Adrenal gland (tissue), 5 donors: Measurements from ENCODE around the gene CNKSR3.

Experiments used
- POLR2A ChIP-seq, 2 donors: fragments of 450-650 bp; IDR thresholded peaks; one replicate each; pipeline ENCODE4 v1.6.1; 2017; ENCODE audit warnings: antibody characterized with exemption in 2 of 2, mild to moderate bottlenecking in 2 of 2, moderate library complexity in 1 of 2
- TF ChIP-seq, protein P1 (sequence below), 6 experiments: fragments of 450-650 bp in 4 of 6; fragments of 200-600 bp in 2 of 6; sonication (generic) in 1 of 6; IDR thresholded peaks; 1 replicate in 5 of 6; 2 replicates in 1 of 6; pipeline versions ENCODE4 v1.5.1 to v1.8.0; 2016 to 2021; ENCODE audit warnings: antibody characterized with exemption in 6 of 6, mild to moderate bottlenecking in 2 of 6, moderate library complexity in 1 of 6
- donor health status: DM: no; HTN: no; CAD: no.

- no peak for TF ChIP-seq POLR2A (IDR thresholded peaks at IDR 0.05)
- TF ChIP-seq, protein P1, sequence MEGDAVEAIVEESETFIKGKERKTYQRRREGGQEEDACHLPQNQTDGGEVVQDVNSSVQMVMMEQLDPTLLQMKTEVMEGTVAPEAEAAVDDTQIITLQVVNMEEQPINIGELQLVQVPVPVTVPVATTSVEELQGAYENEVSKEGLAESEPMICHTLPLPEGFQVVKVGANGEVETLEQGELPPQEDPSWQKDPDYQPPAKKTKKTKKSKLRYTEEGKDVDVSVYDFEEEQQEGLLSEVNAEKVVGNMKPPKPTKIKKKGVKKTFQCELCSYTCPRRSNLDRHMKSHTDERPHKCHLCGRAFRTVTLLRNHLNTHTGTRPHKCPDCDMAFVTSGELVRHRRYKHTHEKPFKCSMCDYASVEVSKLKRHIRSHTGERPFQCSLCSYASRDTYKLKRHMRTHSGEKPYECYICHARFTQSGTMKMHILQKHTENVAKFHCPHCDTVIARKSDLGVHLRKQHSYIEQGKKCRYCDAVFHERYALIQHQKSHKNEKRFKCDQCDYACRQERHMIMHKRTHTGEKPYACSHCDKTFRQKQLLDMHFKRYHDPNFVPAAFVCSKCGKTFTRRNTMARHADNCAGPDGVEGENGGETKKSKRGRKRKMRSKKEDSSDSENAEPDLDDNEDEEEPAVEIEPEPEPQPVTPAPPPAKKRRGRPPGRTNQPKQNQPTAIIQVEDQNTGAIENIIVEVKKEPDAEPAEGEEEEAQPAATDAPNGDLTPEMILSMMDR (IDR thresholded peaks at IDR 0.05): no peak
These were observed 83.5 kb downstream of the CNKSR3 start for GRCh38 chr6:154426997-154427396.
